Measurements from ENCODE around the gene KLK1.

KLK1 gene

DNA sequence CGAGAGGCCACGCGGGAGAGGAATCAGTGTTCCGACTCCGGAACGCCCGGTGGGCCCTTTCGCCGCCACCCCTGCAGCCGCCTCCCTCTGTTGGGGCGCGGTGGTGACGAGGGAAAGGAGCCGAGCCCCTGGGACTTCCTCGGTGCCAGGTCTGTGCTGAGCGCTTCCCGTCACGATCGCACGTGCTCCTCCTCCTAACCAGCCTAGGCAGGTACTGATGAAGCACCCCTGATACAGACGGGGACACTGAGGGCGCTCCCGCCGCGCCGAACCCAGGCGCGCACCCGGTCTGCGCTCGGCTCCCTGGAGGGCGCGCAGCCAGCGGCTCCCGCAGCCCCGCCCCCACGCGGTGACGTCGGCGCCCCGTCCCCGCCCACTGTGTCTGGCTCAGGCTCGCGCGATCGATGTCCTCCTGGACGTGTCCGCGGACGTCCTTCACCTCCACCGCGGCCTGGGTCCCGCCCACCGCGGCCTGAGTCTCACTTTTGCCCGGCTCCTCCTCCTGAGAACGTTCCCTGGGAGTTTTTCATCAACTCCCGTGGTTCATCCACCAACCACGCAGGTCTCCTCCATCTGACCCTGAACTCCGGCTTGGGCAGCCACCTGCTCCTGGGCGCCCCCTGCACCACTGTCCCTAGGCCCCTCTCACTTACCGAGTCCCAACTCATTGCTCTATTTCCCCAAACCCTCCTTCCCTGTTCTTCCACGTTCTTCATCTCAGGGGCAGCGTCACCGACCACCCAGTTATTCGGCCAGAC, 12.4 kb upstream of the KLK1 start:
- WGBS = 7% methylated on average over 67 of the region's 67 CpGs
- H3K9ac ChIP-seq (ENCODE audit: low read depth, low read length) = peak overlapping the region; percentile 56
- no peaks in the 10 kb centered on the region for H3K9me3 ChIP-seq (ENCODE audit: insufficient read depth, low read depth, low read length)
- H3K4me1 ChIP-seq (ENCODE audit: insufficient read depth, low read length) = no peaks in the 10 kb centered on the region
- H3K27me3 ChIP-seq (ENCODE audit: insufficient read depth, low read length) = peaks cover 36% of the 10 kb centered on the region
- no peak overlapping the region for H3K27ac ChIP-seq (ENCODE audit: low read depth, low read length)
- H3K4me3 ChIP-seq (ENCODE audit: low read length) = peak overlapping the region; percentile 75
- no peaks in the 10 kb centered on the region for H3K36me3 ChIP-seq (ENCODE audit: insufficient read depth, low read length)

- WGBS = 35% methylated on average over 13 of the region's 13 CpGs
These were observed 11.7 kb upstream of the KLK1 start for GRCh38 chr19:50835103-50835784.

DNA sequence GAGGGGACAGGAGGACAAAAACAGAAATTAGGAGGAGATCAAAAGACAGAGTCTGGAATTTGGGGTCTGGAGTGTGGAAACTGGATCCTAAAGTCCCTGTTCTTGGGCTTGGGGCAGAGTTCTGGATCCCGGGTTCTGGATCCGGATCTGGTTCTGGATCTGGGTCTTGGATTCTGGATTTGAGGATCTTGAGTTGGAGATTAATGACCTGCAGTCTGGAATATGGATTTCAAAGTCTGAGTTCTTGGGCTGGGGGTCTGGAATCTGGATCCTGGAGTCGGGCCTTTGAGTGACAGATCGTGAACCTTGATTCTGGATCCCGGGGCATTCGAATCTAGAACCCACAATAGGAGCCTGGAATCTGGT, 10.2 kb upstream of the KLK1 start:
- 90% methylated on average over 6 of the region's 6 CpGs for WGBS
- peaks cover 35% of the 10 kb centered on the region for H3K27me3 ChIP-seq (ENCODE audit: insufficient read depth, low read length)
- H3K27ac ChIP-seq (ENCODE audit: low read depth, low read length) = no peak overlapping the region
- H3K4me3 ChIP-seq (ENCODE audit: low read length) = no peak overlapping the region
- no peaks in the 10 kb centered on the region for H3K36me3 ChIP-seq (ENCODE audit: insufficient read depth, low read length)
- H3K9me3 ChIP-seq (ENCODE audit: insufficient read depth, low read depth, low read length) = no peaks in the 10 kb centered on the region
- no peak overlapping the region for H3K9ac ChIP-seq (ENCODE audit: low read depth, low read length)
- H3K4me1 ChIP-seq (ENCODE audit: insufficient read depth, low read length) = no peaks in the 10 kb centered on the region

More at GRCh38 chr19:50835103-50835784, 11.7 kb upstream of the KLK1 start:
- Histone ChIP-seq H3K4me3 (ENCODE audit: low read length) (peak overlapping the region; percentile 75), H3K27ac (ENCODE audit: low read depth, low read length) (no peak overlapping the region), H3K4me1 (ENCODE audit: insufficient read depth, low read length) (no peaks in the 10 kb centered on the region), H3K36me3 (ENCODE audit: insufficient read depth, low read length) (no peaks in the 10 kb centered on the region), H3K27me3 (ENCODE audit: insufficient read depth, low read length) (peaks cover 35% of the 10 kb centered on the region), H3K9me3 (ENCODE audit: insufficient read depth, low read depth, low read length) (no peaks in the 10 kb centered on the region), H3K9ac (ENCODE audit: low read depth, low read length) (peak overlapping the region; percentile 56)

- Histone ChIP-seq H3K36me3 (ENCODE audit: insufficient read depth, low read length) (no peaks in the 10 kb centered on the region), H3K27me3 (ENCODE audit: insufficient read depth, low read length) (peaks cover 35% of the 10 kb centered on the region), H3K4me3 (ENCODE audit: low read length) (no peak within 1 kb of the TSS), H3K9ac (ENCODE audit: low read depth, low read length) (no peak within 1 kb of the TSS), H3K4me1 (ENCODE audit: insufficient read depth, low read length) (no peaks in the 10 kb centered on the region), H3K27ac (ENCODE audit: low read depth, low read length) (no peak within 1 kb of the TSS), H3K9me3 (ENCODE audit: insufficient read depth, low read depth, low read length) (no peaks in the 10 kb centered on the region)
- WGBS = 75% methylated on average over 8 of the region's 8 CpGs
These were observed 9.7 kb upstream of the KLK1 start, which contains the start of gene KLK15 for GRCh38 chr19:50833117-50833801. TSS of gene KLK15 (minus strand) at chr19:50833574. CDS start at chr19:50831492, 2,082 bp downstream.

DNA sequence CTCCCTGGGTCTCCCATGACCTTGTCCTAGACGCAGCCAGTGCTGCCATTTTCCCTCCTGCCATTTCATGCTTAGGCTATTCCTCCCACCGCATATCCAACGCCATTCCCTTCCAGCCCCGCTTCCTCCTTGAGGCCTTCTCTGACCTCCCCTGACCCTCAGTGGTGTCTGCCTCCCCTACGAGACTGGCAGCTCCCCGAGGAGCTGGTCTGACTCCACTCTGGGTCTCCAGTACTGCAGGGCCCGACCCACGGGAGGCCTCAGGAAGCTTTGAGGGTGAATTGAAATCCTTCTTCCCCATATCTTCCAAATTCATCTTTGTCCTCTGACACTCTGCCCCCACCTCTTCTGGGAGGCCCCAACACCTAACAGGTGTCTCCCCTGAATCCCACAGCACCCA, 9.1 kb upstream of the KLK1 start:
- Histone ChIP-seq H3K27ac (ENCODE audit: low read depth, low read length) (no peak overlapping the region), H3K9me3 (ENCODE audit: insufficient read depth, low read depth, low read length) (no peaks in the 10 kb centered on the region), H3K36me3 (ENCODE audit: insufficient read depth, low read length) (no peaks in the 10 kb centered on the region), H3K4me1 (ENCODE audit: insufficient read depth, low read length) (no peaks in the 10 kb centered on the region), H3K9ac (ENCODE audit: low read depth, low read length) (no peak overlapping the region), H3K27me3 (ENCODE audit: insufficient read depth, low read length) (peaks cover 35% of the 10 kb centered on the region), H3K4me3 (ENCODE audit: low read length) (no peak overlapping the region)
- WGBS = 91% methylated on average over 8 of the region's 8 CpGs

GRCh38 chr19:50831026-50831396, 7.4 kb upstream of the KLK1 start:
- WGBS = 74% methylated on average over 7 of the region's 7 CpGs
- Histone ChIP-seq H3K9me3 (ENCODE audit: insufficient read depth, low read depth, low read length) (no peaks in the 10 kb centered on the region), H3K4me1 (ENCODE audit: insufficient read depth, low read length) (no peaks in the 10 kb centered on the region), H3K36me3 (ENCODE audit: insufficient read depth, low read length) (no peaks in the 10 kb centered on the region), H3K27me3 (ENCODE audit: insufficient read depth, low read length) (peaks cover 22% of the 10 kb centered on the region), H3K9ac (ENCODE audit: low read depth, low read length) (no peak overlapping the region), H3K4me3 (ENCODE audit: low read length) (no peak overlapping the region), H3K27ac (ENCODE audit: low read depth, low read length) (no peak overlapping the region)

DNA sequence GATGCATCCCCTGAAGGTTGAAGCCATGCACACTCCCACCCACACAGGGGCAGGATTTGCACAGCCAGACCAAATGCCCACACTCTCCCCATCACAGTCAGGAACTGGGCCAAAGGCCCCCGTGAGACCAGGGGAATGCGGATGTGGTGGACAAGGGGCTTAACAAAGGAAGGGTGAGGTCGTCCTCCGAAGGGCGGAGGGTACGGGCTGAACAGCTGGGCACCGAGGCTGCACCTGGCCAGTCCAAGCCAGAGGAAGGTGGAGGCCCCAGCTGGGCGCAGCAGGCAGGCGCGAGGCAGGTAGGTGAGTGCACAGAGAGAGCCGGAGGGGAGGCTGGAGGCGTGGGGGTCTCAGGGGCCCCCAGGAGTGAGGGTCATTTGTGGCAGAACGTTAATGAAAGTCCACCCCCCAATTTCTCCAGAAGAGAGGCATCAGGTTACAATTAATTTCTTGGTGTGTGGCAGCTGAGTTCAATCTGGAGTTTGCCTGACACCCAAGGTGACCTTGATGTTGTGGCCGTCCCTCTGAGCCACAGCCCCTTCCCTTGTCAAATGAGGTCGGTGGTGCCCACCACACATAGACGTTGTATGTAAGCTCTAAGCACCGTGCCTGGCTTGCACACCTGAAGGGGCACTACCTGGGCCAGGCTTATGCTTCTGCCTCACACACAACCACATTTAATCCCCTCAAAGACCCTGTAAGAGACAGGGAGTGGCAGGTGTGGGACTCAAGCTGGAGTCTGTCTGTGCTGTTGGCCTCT, 6.9 kb upstream of the KLK1 start:
- 71% methylated on average over 13 of the region's 17 CpGs for WGBS

GRCh38 chr19:50829801-50830200, 6.2 kb upstream of the KLK1 start:
- no peaks in the 10 kb centered on the region for H3K4me1 ChIP-seq (ENCODE audit: insufficient read depth, low read length)
- no peak overlapping the region for H3K27ac ChIP-seq (ENCODE audit: low read depth, low read length)
- H3K9ac ChIP-seq (ENCODE audit: low read depth, low read length) = no peak overlapping the region
- WGBS = 89% methylated on average over 5 of the region's 5 CpGs
- no peaks in the 10 kb centered on the region for H3K9me3 ChIP-seq (ENCODE audit: insufficient read depth, low read depth, low read length)
- H3K36me3 ChIP-seq (ENCODE audit: insufficient read depth, low read length) = no peaks in the 10 kb centered on the region
- H3K4me3 ChIP-seq (ENCODE audit: low read length) = no peak overlapping the region
- H3K27me3 ChIP-seq (ENCODE audit: insufficient read depth, low read length) = peaks cover 12% of the 10 kb centered on the region

More for the DNA sequence above, 6.9 kb upstream of the KLK1 start:
- Histone ChIP-seq H3K9me3 (ENCODE audit: insufficient read depth, low read depth, low read length) (no peaks in the 10 kb centered on the region), H3K9ac (ENCODE audit: low read depth, low read length) (no peak overlapping the region), H3K27ac (ENCODE audit: low read depth, low read length) (no peak overlapping the region), H3K4me1 (ENCODE audit: insufficient read depth, low read length) (no peaks in the 10 kb centered on the region), H3K36me3 (ENCODE audit: insufficient read depth, low read length) (no peaks in the 10 kb centered on the region), H3K27me3 (ENCODE audit: insufficient read depth, low read length) (peaks cover 19% of the 10 kb centered on the region), H3K4me3 (ENCODE audit: low read length) (no peak overlapping the region)

DNA sequence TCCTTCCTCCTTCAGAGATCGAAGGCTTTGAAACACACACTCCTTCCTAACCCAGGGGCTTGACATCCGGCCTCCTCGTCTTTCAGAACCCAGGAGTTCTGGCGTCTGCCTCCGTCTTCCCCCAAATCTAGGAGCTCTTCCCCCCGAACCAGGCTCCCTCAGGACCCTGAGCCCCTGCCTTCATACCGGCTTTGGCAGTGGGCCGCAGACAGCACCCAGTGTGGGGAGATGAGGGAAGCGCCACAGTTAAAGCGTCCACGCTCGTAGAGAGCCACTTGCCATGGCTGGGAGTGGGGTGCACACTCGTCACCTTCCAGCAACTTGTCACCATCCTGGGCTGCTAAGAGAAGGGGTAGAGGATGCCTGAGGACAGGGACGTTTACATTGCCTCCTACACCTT, 3.9 kb upstream of the KLK1 start:
- H3K4me1 ChIP-seq (ENCODE audit: insufficient read depth, low read length) = no peaks in the 10 kb centered on the region
- peaks cover 13% of the 10 kb centered on the region for H3K27me3 ChIP-seq (ENCODE audit: insufficient read depth, low read length)
- 95% methylated on average over 12 of the region's 14 CpGs for WGBS
- no peak overlapping the region for H3K27ac ChIP-seq (ENCODE audit: low read depth, low read length)
- H3K4me3 ChIP-seq (ENCODE audit: low read length) = no peak overlapping the region
- no peaks in the 10 kb centered on the region for H3K9me3 ChIP-seq (ENCODE audit: insufficient read depth, low read depth, low read length)
- H3K36me3 ChIP-seq (ENCODE audit: insufficient read depth, low read length) = no peaks in the 10 kb centered on the region
- no peak overlapping the region for H3K9ac ChIP-seq (ENCODE audit: low read depth, low read length)

DNA sequence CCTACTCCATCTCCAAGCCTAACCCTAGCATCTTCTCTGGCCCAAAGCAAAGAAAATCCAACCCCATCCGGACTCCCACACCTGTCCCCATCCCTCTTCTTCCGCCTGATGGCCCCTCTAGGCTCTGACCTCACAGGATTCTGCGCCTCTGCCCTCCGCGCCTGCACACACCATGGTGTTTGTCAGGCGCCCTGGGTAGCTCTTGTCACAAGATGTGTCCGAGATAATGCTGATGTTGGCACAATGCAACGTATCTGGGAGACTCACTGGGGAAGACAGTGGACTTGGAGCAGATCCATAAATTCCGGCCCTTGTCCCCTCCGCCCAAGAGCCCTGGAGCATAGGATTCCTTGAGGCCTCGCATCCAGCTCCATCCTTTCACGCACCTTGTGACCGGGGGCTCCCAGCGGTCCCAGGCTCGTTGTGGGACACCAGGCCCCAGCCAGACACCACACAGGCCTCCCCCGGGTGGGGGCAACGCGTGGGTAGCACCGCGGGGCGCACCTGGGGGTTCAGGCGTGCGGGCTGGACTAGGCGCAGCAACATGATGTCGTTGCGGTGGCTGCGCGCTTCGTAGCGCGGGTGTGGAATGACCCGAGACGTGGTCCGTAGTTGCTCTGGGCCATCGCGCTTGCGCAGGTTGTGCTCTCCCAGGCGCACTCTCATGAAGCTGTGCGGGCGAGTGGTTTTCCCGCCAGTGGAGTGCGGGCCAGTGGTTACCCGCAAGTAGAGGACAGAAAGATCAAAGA, 3.1 kb upstream of the KLK1 start:
- WGBS = 91% methylated on average over 43 of the region's 43 CpGs
- H3K27me3 ChIP-seq (ENCODE audit: insufficient read depth, low read length) = peaks cover 21% of the 10 kb centered on the region
- H3K4me1 ChIP-seq (ENCODE audit: insufficient read depth, low read length) = no peaks in the 10 kb centered on the region
- H3K27ac ChIP-seq (ENCODE audit: low read depth, low read length) = no peak overlapping the region
- no peak overlapping the region for H3K4me3 ChIP-seq (ENCODE audit: low read length)
- H3K9ac ChIP-seq (ENCODE audit: low read depth, low read length) = no peak overlapping the region
- no peaks in the 10 kb centered on the region for H3K36me3 ChIP-seq (ENCODE audit: insufficient read depth, low read length)
- no peaks in the 10 kb centered on the region for H3K9me3 ChIP-seq (ENCODE audit: insufficient read depth, low read depth, low read length)
